ENCODE measurements around the gene KAZN.

Gene KAZN

GRCh38 chr1:14590411-14591180, 7.9 kb upstream of the KAZN start:
- no peak for DNase-seq

GRCh38 chr1:14591600-14591999, 6.9 kb upstream of the KAZN start:
- no peak for DNase-seq

- DNase-seq, result no peak
Observed at GRCh38 chr1:14592004-14592631, 6.4 kb upstream of the KAZN start.

GRCh38 chr1:14593302-14593701, 5.2 kb upstream of the KAZN start:
- DNase-seq, result no peak

GRCh38 chr1:14594045-14594444, 4.4 kb upstream of the KAZN start:
- DNase-seq, result no peak

- DNase-seq, result no peak
Observed at GRCh38 chr1:14596591-14596990, 1.9 kb upstream of the KAZN start.

- no peak for DNase-seq
Observed at GRCh38 chr1:14597343-14598006, 1.0 kb upstream of the KAZN start.

GRCh38 chr1:14598007-14598497, 433 bp upstream of the KAZN start:
- DNase-seq, result no peak

- no peak for DNase-seq
Observed at GRCh38 chr1:14599183-14599791, 802 bp downstream of the KAZN start.

- DNase-seq, result no peak
Observed at GRCh38 chr1:14599800-14600199, 1.3 kb downstream of the KAZN start.

- no peak for DNase-seq
Observed at GRCh38 chr1:14600405-14601112, 2.1 kb downstream of the KAZN start.

GRCh38 chr1:14602136-14602535, 3.7 kb downstream of the KAZN start:
- DNase-seq, result no peak

- DNase-seq, result no peak
Observed at GRCh38 chr1:14603645-14604044, 5.2 kb downstream of the KAZN start.

GRCh38 chr1:14604414-14604813, 5.9 kb downstream of the KAZN start:
- DNase-seq, result no peak

- DNase-seq, result no peak
Observed at GRCh38 chr1:14605945-14606344, 7.5 kb downstream of the KAZN start.

- no peak for DNase-seq
Observed at GRCh38 chr1:14606632-14607031, 8.1 kb downstream of the KAZN start.

GRCh38 chr1:14607295-14607694, 8.8 kb downstream of the KAZN start:
- DNase-seq, result no peak

GRCh38 chr1:14608308-14608707, 9.8 kb downstream of the KAZN start:
- no peak for DNase-seq

- no peak for DNase-seq
Observed at GRCh38 chr1:14610761-14611160, 12.3 kb downstream of the KAZN start.

- no peak for DNase-seq
Observed at GRCh38 chr1:14611792-14612191, 13.3 kb downstream of the KAZN start.

- no peak for DNase-seq
Observed at GRCh38 chr1:14612256-14612655, 13.8 kb downstream of the KAZN start.

- DNase-seq, result no peak
Observed at GRCh38 chr1:14613926-14614325, 15.4 kb downstream of the KAZN start.

- DNase-seq, result no peak
Observed at GRCh38 chr1:14614341-14614740, 15.9 kb downstream of the KAZN start.

Data from T-helper 2 cell (primary cell).